Progenitor cell of endocrine pancreas (in vitro differentiated cells): ENCODE data around the gene ANKS3. TPM values are rescaled to one million over a fixed set of nuclear protein-coding genes. Genes with fewer than 3 reads are reported as not detected.

Source experiments
- DNase-seq: peaks from one replicate; pipeline ENCODE4 v3.0.0; 2021; ENCODE audit warnings: low spot score; ENCODE audit not compliant: unreplicated experiment
- H3K27ac Mint-ChIP-seq: 2 replicates; pipeline ENCODE4 v1.8.0; 2021; ENCODE audit warnings: mild to moderate bottlenecking, moderate library complexity, mixed read lengths
- H3K27me3 Mint-ChIP-seq: 2 replicates; pipeline ENCODE4 v1.8.0; 2021; ENCODE audit warnings: mixed read lengths
- H3K36me3 Mint-ChIP-seq: 2 replicates; pipeline ENCODE4 v1.8.0; 2022; ENCODE audit warnings: mixed read lengths; ENCODE audit not compliant: insufficient read depth
- H3K4me1 Mint-ChIP-seq: 2 replicates; pipeline ENCODE4 v1.8.0; 2021; ENCODE audit warnings: low read depth, mixed read lengths
- H3K4me3 Mint-ChIP-seq: 2 replicates; pipeline ENCODE4 v1.8.0; 2021; ENCODE audit warnings: low read depth, mild to moderate bottlenecking, moderate library complexity, mixed read lengths
- H3K9me3 Mint-ChIP-seq: 2 replicates; pipeline ENCODE4 v1.8.0; 2021; ENCODE audit warnings: low read depth, mixed read lengths
- total RNA-seq: library from RNA; stranded (reverse); gene quantifications from 2 replicates; pipeline ENCODE4 v1.2.1, GENCODE V29; 2021
- TF ChIP-seq, protein P1 (sequence below): fragments of 200-600 bp; sonication (generic); IDR thresholded peaks from one replicate; pipeline ENCODE4 v1.5.0; 2021; ENCODE audit warnings: antibody characterized with exemption, mild to moderate bottlenecking; ENCODE audit not compliant: unreplicated experiment

The ANKS3 gene
- total RNA-seq, 1 donor from 2014 or later, result 45.0 TPM

DNA sequence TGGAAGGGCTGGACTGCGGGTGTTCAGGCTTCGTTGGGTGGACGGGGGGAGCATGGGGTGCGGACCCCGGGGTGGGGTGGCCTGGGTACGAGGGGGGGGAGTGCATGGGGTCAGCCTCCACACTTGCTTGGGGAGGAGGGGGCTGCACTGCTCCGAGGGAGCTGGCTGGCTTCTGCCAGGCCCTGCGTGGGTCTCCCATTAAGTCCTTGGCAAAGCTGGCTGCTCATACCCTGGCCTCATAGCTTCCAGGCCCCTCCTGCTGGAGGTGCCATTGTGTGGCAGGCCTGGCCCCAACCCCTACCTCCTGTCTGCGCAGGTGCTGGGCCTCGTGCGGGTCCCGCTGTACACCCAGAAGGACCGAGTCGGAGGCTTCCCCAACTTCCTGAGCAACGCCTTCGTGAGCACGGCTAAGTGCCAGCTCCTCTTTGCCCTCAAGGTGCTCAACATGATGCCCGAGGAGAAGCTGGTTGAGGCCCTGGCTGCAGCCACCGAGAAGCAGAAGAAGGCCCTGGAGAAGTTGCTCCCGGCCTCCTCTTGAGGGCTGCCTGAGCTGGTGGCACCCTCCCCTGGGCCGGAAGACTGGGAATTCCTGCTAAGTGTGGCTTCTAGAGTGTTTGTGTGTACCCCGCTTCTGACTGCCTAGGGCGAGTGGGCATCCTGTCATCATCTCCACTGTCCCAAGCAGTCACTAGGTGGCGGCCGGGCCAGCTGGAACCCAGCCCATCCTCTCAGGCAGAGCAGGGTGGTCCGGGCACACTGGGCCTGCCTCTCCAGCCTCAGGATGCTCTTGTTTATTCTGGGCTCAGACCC is 39.2 kb downstream of the ANKS3 start:
- Mint-ChIP-seq H3K9me3 (no peaks in the 10 kb centered on the region), H3K27ac (peak overlapping the region; percentile 89), H3K27me3 (no peaks in the 10 kb centered on the region), H3K4me3 (peak overlapping the region; percentile 75), H3K36me3 (peaks cover 6% of the 10 kb centered on the region), H3K4me1 (peaks cover 1% of the 10 kb centered on the region)
- TF ChIP-seq, protein P1, sequence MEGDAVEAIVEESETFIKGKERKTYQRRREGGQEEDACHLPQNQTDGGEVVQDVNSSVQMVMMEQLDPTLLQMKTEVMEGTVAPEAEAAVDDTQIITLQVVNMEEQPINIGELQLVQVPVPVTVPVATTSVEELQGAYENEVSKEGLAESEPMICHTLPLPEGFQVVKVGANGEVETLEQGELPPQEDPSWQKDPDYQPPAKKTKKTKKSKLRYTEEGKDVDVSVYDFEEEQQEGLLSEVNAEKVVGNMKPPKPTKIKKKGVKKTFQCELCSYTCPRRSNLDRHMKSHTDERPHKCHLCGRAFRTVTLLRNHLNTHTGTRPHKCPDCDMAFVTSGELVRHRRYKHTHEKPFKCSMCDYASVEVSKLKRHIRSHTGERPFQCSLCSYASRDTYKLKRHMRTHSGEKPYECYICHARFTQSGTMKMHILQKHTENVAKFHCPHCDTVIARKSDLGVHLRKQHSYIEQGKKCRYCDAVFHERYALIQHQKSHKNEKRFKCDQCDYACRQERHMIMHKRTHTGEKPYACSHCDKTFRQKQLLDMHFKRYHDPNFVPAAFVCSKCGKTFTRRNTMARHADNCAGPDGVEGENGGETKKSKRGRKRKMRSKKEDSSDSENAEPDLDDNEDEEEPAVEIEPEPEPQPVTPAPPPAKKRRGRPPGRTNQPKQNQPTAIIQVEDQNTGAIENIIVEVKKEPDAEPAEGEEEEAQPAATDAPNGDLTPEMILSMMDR, result no peak
- no peak for DNase-seq

DNA sequence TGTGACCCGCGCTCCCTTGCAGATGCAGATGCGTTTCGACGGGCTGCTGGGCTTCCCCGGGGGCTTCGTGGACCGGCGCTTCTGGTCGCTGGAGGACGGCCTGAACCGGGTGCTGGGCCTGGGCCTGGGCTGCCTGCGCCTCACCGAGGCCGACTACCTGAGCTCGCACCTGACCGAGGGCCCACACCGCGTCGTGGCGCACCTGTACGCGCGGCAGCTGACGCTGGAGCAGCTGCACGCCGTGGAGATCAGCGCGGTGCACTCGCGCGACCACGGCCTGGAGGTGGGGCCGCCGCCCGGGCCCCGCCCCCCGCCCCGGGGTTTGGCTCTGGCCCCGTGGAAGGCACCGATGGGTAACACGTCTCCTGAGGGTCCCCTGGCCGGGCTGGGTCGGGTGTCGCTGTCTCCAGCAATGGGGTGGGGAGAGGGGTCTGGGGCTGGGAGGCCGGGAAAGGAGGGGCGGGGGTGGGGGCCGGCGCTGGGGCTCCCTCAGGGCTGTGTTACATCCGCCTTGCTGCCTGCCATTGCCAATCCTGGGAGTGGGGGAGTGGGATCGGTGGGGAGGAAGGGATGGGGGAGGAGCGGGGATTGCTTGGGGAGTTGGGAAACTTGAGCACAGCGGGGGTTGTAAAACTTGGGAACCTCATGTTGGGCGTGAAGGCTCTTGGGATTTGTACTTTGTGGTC is 40.0 kb downstream of the ANKS3 start:
- H3K4me3 Mint-ChIP-seq, result peak overlapping the region; percentile 80
- TF ChIP-seq, protein P1, result no peak
- H3K36me3 Mint-ChIP-seq, result peaks cover 1% of the 10 kb centered on the region
- H3K4me1 Mint-ChIP-seq, result peaks cover 1% of the 10 kb centered on the region
- no peak for DNase-seq
- H3K27ac Mint-ChIP-seq, result peak overlapping the region; percentile 89
- no peaks in the 10 kb centered on the region for H3K27me3 Mint-ChIP-seq
- H3K9me3 Mint-ChIP-seq, result no peaks in the 10 kb centered on the region

DNA sequence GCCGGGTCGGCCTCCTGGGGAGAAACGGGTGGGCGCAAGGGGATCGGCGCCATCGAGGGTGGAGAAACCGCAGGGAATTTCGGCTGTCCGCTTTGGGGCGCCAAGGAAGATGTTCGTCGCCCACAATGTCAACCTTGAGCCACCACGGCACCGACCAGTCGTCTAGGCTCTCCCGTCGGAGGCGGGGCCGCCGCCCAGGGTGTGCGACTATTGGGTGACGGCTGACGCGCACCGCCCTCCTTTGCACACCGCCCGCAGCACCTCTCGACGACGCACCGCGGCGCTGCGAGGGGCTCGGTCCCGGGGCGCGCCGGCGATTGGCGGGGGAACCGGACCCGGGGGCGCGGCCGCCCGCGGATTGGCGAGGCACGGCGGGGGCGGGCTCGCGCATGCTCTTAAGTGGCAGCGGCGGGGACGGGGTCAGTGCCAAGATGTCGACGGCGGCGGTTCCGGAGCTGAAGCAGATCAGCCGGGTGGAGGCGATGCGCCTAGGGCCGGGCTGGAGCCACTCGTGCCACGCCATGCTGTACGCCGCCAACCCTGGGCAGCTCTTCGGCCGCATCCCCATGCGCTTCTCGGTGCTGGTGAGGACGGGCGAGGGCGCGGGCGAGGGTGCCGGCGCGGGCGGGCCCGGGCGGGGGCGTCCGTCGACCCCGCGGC is 40.6 kb downstream of the ANKS3 start, which contains the start of gene NUDT16L1:
Gene NUDT16L1, plus strand, starts transcription at position 267 of the 660 bp plus-strand sequence. Its CDS starts 165 bp downstream, at position 432.
- peak within 1 kb of the TSS; percentile 80 for H3K4me3 Mint-ChIP-seq
- no peaks in the 10 kb centered on the region for H3K9me3 Mint-ChIP-seq

DNA sequence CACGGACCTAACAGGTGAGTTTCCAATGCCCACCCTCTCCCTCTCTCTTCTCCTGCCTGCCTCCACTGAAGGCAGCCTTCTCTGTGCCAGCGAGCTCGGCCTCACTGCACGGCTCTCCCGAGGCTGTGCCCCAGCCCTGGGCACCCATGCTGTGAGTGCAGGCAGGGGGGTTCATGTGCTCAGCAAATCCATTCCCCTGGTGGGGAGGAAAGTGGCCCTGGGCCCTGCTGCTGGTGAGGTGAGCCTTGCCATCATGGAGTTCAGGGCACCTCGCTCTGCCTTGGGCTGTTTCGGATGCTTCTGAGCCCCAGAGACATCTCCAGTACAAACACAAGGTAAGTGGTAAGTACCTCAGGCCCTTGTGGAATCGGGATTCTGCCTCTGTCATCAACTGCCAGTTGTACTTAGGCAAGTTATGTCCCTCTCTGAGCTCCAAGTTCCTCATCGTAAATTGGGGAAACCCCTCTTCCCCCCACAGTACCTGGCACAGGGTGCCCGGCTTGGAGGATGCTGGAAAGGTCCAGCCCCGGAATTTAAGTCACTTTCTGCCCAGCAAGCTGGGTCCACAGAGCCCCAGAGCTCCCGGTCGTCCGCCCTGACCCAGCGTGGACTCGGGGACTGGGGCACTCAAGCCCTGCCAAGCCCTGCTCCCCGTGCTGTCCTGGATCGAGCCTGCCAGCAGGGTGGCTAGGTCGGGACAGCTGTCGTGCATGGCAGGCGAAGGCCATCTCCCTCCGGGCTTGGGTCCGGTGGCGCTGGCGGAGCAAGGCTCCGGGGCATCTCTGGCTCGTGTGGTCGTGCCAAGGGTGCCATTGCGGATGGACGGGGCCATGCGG is 41.4 kb downstream of the ANKS3 start:
- no peaks in the 10 kb centered on the region for H3K9me3 Mint-ChIP-seq
- H3K4me3 Mint-ChIP-seq, result peak overlapping the region; percentile 80
- no peaks in the 10 kb centered on the region for H3K27me3 Mint-ChIP-seq
- peak overlapping the region; percentile 70 for H3K27ac Mint-ChIP-seq
- DNase-seq, result no peak
- H3K4me1 Mint-ChIP-seq, result peaks cover 1% of the 10 kb centered on the region
- peaks cover 2% of the 10 kb centered on the region for H3K36me3 Mint-ChIP-seq
- TF ChIP-seq, protein P1, result no peak

More for the DNA sequence above, 40.6 kb downstream of the ANKS3 start, which contains the start of gene NUDT16L1:
- Mint-ChIP-seq H3K4me1 (peaks cover 1% of the 10 kb centered on the region), H3K36me3 (peaks cover 1% of the 10 kb centered on the region), H3K27ac (peak within 1 kb of the TSS; percentile 89), H3K27me3 (no peaks in the 10 kb centered on the region)
- DNase-seq, result peak; percentile 96
- TF ChIP-seq, protein P1, result peak; percentile 35
